Measurements from ENCODE around the gene MYOG.

- TF ChIP-seq EZH2 (IDR thresholded peaks at IDR 0.05; ENCODE audit: low read length, unreplicated experiment) (no peak), EZH2phosphoT487 (IDR thresholded peaks at IDR 0.05; ENCODE audit: borderline replicate concordance, low read length) (no peak)
These were observed 33.2 kb downstream of the MYOG start for GRCh38 chr1:203052601-203053000.
